HuH-7.5 (cell line): Measurements from ENCODE around the gene SF3A2.

Experiments
- DNase-seq: peaks from one replicate; pipeline ENCODE4 v3.0.0; 2011; ENCODE audit warnings: low spot score

The SF3A2 gene

DNA sequence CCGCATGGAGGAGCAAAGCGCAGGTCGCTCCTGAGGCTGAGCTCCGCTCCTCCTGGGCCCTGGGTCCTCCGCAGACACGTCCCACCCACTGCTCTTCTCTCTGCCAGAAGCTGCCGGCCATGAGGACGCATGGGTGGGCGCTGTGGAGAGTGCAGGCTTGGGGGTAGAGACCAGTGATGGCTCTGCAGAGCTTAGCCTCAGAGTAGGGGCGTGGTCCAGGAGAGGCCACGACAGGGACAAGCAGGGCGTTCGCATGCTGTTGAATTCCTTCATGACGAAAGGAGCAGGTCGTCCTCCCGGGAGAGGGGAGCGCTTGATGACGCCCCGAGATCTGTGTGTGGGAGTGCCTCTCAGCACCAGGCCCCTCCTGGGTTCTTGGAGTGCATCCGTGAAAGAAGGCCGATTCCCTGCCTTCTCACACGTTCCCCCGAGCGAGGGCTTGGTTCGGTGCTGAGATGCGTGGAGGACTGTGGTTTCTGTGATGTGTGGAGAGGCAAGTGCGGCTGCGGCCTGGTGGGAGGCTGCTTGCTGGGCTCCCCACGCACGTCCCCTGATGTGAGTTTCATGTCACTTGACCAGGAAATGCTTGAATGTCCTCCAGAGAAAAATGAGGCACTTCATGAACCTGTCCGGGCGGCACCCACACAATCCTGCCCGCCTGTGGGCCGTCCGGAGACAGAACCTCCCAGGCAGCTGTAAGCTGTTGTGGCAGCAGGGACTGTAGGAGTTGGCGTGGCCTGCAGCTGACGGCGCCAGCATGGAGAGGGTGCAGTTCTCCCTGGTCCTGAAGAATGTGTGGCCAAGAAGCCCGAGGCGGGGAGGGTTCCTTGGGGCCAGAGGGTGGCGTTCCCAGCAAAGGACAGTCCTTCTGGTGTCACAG lies 4.5 kb downstream of the SF3A2 start:
- no peak for DNase-seq

DNA sequence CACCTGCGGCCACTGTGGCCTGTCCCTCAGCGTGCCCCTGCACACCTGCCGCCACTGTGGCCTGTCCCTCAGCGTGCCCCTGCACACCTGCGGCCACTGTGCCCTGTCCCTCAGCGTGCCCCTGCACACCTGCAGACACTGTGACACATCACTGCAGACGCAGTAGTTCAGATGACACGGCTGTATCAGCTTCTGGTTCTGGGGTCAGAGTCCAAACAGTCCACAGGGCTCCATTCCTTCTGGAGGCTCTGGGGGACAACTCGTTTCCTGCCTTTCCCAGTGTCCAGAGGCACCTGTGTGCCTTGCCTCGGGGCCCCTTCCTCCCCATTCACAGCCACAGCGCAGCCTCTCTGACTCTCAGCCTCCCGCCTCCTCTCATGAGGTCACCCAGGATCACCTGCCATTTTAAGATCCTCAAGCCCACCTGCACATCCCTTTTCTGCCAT lies 5.5 kb downstream of the SF3A2 start:
- DNase-seq: no peak

DNA sequence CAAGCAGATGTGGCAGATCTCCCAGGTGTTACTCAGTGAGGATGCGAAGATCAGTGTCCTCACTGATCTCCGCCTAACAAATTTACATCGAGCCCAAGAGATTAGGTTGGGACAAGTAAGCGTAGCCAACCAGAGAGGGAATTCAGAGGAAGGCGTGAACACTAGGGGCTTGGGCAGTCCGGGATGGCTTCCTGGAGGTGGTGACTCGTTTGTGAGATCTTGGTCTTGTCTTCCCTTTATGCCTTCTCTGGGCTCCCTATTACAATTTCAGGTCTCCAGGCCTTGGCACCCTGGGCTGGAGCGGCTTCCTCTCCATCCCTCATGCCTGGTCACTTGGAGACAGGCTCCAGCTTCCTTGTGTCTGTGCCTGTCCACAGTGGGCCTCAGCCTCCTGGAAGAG lies 6.2 kb downstream of the SF3A2 start:
- DNase-seq: no peak

DNA sequence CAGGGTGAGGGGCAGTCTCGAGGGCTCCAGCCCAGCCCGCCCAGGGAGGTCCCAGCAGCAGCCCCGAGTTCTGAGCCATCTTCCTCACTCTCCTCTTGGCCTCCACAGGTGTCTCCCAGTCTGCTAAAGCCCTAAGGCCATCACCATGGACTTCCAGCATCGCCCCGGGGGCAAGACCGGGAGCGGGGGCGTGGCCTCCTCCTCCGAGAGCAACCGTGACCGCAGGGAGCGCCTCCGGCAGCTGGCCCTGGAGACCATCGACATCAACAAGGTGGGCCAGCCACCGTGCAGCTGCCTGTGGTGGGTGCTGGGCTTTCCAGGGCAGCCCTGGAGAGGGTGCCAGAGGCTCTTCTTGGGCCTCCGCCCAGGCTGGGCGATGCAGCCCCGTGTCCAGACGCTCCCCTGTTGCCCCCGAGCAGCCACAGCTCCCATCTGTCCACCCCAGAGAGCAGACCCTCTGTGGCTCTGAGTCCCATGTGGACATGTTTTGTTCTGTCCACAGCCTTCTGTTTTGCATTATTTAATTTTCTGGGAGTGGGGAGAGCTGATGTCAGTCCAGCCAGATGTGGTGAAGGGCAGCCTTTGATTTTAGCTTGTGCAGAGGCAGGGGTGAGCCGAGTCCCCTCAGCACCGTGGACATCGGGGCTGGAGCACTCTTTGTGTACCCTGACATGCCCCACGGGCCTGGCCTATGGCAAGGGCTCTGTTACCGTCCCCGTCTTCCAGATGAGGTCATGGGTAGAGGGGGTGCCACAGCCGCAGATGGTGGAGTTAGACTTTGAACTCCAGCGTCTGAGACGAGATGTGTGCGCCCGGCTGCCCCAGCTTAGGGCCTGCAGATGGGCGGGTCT lies 6.9 kb downstream of the SF3A2 start:
- no peak for DNase-seq

DNA sequence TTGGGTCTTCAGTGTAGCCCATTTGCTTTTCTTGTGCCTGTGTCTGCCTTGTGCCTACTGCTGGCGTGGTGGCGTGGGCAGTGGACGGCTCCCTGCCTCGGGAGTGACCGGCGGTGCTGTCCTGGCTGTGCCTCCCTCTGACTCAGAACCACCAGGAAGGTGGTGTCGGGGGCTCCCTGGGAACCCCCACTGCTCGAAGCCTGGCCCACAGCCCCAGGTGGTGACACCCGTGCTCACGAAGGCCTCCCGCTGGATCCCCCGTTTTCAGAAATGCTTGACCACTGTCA lies 7.4 kb downstream of the SF3A2 start:
- no peak for DNase-seq

DNA sequence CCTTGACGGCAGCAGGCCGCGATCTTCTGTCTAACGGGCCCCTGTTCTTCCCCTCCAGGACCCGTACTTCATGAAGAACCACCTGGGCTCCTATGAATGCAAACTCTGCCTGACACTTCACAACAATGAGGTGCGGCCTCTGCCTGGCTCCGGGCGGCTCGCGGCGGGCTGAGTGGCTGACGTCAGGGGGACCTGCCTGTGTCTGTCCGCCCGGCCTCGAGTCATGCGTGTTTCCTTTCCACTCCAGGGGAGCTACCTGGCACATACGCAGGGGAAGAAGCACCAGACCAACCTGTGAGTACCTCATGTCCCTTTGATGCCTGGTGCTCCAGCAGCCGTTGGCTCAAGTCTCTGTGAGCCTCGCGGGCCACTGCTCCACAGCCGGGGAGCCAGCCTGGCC lies 7.9 kb downstream of the SF3A2 start:
- no peak for DNase-seq

DNA sequence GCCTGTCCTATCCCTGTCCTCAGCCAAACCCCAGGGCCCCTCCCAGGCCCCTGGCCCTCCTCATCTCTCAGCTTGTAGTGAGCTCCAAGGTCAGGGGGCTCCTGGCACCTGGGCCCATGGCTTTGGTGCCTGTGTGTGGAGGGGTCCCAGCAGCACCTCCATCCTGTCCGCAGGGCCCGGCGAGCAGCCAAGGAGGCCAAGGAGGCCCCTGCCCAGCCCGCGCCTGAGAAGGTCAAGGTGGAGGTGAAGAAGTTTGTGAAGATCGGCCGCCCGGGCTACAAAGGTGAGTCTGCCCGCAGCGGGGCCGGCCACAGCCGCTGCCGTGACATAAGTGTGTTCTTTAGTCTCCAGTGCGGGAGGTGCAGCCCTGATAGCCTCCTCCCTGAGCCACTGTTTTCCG lies 8.6 kb downstream of the SF3A2 start:
- DNase-seq: no peak

DNA sequence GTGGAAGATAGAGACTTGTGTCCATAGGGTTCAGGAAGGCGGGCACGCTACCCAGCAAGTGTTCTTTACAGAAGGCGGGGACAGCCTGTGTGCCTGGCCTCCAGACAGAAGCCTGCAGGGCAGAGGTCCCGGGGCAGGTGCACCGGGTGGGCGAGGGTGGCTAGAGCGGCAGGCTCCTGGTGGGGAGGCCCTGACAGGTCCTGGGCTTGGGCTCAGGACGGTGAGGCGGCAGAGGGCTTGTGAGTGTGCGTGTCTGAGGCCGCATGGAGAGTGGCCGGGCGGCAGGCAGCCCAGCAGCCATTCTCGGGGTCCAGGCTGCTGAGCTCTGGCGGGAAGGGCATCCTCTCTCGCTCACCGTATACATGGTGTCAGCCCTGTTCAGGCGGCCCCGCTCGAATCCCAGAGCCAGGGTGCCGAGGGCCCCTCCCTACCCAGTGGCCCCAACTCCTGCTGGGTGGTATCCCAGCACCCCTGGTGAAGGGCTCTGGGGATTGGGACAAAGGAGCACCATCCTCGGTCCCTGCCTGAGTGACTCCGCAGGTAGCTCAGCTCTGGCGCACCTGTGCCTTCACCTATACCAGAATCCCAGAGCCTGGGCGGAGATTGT lies 9.5 kb downstream of the SF3A2 start:
- DNase-seq: no peak

DNA sequence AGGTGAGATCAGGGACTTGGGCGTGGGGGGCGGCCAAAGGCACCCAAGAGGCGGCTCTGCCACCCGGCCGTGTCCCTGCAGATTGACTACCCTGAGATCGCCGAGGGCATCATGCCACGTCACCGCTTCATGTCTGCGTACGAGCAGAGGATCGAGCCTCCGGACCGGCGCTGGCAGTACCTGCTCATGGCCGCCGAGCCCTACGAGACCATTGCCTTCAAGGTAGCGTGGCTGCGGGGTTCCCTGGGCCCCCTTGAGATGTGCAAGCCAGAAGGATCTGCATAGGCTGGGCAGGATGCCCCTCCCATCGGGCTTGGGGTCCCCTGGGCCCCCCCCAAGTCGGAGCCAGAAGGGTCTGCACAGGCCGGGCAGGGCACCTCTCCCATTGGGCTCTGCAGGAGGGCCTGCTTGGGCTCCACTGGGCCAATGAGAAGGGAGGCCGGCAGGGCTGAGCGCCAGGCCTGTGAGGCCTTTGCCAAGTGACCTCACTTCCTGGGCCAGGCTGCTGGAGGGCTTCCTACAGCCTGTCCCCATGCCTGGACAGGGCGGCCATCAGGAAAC lies 10.3 kb downstream of the SF3A2 start:
- DNase-seq: no peak

DNA sequence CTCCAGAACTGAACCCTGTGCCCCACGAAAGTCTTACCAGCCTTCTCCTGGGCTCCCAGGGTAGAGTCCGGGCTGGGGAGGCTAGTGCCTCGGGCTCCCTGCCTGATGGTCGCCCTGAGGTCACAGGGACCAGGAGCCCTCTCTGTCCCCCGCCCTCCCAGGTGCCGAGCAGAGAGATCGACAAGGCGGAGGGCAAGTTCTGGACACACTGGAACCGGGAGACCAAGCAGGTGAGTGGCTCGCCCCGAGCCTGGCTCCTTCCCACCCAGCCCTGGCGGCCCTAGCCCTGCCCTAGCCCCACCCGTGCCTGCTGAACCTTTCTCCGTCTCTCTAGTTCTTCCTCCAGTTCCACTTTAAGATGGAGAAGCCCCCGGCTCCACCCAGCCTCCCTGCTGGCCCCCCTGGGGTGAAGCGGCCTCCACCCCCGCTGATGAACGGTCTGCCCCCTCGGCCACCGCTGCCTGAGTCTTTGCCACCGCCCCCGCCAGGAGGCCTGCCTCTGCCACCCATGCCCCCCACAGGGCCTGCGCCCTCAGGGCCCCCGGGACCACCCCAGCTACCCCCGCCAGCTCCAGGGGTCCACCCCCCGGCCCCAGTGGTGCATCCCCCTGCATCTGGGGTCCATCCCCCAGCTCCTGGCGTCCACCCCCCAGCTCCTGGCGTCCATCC lies 10.9 kb downstream of the SF3A2 start:
- DNase-seq: no peak

DNA sequence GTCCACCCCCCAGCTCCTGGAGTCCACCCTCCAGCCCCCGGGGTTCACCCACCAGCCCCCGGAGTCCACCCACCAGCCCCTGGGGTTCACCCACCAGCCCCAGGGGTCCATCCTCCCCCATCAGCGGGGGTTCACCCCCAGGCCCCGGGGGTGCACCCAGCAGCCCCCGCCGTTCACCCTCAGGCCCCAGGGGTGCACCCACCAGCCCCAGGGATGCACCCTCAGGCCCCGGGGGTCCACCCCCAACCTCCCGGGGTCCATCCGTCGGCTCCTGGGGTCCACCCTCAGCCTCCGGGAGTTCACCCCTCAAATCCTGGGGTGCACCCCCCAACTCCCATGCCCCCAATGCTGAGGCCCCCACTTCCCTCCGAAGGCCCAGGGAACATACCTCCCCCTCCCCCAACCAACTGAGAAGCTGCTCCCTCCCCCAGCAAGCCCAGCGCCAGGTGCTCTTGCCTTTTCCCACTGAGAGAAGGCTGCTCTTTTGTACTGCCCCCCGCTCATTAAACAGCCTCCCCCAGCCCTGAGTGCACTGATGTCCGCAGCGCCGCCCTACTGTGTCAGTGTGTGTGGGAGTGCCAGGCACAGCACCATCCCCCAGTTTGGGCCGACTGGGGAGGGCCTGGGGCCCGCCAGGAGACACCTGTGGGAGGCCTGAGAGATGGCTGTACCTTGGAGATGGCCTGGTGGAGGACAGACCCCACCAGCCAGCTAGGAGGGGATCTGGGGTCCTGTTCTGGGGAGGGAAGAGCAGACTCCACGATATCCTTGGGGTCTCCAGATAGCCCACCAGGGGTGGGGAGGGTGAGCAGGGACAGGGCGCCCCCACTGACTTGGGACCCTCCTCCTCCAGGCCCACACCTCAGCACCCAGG lies 11.7 kb downstream of the SF3A2 start:
- DNase-seq: no peak

DNA sequence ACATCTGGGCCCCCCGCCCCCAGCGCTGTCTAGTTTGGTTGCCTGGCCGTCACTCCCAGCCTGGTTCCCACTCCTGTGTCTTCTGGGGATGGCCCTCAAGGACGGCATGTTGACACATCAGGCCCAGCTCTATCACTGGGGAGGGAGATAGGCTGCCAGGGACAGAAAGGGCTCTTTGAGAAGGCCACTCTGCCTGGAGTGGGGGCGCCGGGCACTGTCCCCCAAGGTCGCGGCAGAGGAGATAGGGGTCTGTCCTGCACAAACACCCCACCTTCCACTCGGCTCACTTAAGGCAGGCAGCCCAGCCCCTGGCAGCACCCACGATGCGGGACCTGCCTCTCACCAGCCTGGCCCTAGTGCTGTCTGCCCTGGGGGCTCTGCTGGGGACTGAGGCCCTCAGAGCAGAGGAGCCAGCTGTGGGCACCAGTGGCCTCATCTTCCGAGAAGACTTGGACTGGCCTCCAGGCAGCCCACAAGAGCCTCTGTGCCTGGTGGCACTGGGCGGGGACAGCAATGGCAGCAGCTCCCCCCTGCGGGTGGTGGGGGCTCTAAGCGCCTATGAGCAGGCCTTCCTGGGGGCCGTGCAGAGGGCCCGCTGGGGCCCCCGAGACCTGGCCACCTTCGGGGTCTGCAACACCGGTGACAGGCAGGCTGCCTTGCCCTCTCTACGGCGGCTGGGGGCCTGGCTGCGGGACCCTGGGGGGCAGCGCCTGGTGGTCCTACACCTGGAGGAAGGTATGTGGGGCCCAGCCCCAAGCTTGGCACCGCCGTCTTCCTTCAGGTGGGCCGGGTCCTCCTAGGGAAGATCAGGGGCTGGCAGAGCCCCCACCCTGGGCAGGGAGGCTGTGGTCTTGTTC lies 12.6 kb downstream of the SF3A2 start, which contains the start of gene AMH:
Gene AMH (plus strand): TSS at position 314 of the 857 bp plus-strand sequence. CDS start 10 bp downstream, at position 324.
- DNase-seq: no peak

DNA sequence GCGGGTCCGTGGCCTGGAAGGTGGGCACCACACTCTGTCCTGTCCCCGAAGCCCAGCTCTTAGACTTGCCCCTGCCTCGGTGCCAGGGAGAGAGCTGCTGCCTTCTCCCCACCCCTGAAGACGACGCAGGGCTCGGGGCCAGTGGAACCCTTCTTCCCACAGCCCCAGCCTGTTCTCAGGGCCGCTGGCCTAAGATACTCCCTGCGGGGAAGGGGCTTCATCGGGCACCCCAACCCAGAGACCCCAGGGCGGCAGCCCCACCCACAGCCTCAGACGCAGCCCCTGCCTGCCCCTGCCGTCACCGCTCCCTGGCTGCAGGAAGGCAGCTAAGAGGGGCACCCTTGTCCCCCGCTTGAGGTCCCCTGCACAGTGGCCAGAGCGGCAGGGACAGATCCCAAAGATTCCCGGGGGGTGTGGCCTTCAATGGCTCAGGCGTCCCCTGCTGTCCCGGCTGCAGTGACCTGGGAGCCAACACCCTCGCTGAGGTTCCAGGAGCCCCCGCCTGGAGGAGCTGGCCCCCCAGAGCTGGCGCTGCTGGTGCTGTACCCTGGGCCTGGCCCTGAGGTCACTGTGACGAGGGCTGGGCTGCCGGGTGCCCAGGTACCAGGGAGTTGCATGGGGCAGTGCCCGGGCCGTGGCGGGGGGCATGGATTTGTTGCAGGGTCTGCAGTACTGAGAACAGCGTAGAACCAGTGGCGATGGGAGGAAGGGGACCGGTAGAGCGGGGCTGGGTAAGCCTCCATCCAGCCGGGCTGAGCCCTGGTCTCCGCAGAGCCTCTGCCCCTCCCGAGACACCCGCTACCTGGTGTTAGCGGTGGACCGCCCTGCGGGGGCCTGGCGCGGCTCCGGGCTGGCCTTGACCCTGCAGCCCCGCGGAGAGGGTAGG lies 13.5 kb downstream of the SF3A2 start:
- DNase-seq: no peak

DNA sequence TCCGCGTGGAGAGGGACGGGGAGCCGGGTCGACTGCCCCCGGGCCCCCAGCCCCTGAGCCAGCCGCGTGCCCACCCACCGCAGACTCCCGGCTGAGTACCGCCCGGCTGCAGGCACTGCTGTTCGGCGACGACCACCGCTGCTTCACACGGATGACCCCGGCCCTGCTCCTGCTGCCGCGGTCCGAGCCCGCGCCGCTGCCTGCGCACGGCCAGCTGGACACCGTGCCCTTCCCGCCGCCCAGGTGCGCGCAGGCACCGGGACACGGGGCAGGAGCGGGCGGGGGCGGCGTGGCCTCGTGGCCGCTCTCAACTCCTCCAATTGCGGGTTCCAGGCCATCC lies 14.1 kb downstream of the SF3A2 start:
- no peak for DNase-seq

DNA sequence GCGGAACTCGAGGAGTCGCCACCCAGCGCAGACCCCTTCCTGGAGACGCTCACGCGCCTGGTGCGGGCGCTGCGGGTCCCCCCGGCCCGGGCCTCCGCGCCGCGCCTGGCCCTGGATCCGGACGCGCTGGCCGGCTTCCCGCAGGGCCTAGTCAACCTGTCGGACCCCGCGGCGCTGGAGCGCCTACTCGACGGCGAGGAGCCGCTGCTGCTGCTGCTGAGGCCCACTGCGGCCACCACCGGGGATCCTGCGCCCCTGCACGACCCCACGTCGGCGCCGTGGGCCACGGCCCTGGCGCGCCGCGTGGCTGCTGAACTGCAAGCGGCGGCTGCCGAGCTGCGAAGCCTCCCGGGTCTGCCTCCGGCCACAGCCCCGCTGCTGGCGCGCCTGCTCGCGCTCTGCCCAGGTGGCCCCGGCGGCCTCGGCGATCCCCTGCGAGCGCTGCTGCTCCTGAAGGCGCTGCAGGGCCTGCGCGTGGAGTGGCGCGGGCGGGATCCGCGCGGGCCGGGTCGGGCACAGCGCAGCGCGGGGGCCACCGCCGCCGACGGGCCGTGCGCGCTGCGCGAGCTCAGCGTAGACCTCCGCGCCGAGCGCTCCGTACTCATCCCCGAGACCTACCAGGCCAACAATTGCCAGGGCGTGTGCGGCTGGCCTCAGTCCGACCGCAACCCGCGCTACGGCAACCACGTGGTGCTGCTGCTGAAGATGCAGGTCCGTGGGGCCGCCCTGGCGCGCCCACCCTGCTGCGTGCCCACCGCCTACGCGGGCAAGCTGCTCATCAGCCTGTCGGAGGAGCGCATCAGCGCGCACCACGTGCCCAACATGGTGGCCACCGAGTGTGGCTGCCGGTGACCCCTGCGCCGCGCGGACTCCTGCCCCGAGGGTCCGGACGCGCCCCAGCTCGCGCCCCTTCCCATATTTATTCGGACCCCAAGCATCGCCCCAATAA lies 14.8 kb downstream of the SF3A2 start:
- DNase-seq: no peak

DNA sequence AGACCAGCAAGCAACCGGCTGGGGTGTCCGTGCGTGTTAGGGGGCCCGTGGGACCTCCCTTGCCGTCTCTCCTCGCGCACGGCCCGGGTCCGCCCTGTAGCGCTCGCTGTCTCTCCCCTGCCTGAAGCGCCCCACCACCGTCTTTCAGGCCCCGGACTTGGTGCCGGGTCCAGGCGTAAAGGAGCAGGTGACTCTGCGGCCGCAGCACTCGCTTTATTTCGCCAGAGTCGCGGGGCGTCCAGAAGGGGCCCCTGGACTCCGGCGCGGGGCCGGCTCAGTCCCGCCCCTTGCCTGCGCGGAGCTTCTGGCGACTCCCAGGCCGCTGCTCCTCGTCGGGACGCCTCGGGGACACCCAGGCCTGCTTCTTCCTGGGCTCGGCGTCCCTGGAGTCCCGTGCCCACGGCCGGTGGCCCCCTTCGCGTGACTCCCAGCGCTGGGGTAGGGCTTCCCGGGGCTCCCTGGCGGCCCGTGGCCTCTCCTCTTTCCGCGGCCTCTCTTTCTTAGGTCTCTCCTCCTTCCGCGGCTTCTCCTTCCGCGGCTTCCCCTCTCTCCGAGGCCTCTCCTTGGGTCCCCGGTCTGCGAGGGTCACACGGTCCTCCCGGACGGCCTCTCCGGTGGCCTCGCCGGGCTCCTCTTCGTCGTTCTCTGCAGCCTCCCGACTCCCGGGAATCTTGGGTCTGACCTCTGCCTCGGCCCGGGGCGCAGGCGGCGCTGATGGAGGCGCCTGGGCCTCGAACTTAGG lies 15.6 kb downstream of the SF3A2 start:
- no peak for DNase-seq

DNA sequence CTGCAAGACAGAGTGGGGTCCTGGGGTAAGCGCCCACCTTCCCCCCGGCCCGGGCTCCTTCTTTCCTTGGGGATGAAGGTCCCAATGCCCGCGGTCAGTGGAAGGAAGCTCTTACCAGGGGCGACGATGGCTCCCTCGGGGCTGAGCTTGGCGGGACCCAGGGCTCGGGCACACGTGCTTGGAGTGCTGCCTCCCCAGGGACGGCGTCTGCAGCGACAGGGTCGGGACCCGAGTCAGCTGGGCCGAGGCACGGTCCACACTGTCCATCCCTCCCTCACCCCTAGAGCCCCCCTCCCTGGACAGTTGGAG lies 16.1 kb downstream of the SF3A2 start:
- no peak for DNase-seq
